Naive B cell (primary cell): Measurements from ENCODE around the gene TMED3. TPM values are rescaled to one million over a fixed set of nuclear protein-coding genes. Genes with fewer than 3 reads are reported as not detected.

Experiments
- ATAC-seq, 2 donors: fragments of 150-1000 bp; cut with Tn5 transposase; 2 replicates each; pipeline ENCODE4 v1.10.0; 2021; ENCODE audit warnings: low read depth in 2 of 2, mild to moderate bottlenecking in 2 of 2, moderate library complexity in 2 of 2
- DNase-seq: peaks from one replicate; pipeline ENCODE4 v3.0.0; 2022
- H3K27ac Mint-ChIP-seq, 6 donors: one replicate each; pipeline ENCODE4 v1.8.0; 2020 to 2022; ENCODE audit warnings: mild to moderate bottlenecking in 6 of 6, mixed read lengths in 6 of 6, moderate library complexity in 5 of 6, inconsistent platforms in 2 of 6
- H3K27me3 Mint-ChIP-seq, 3 donors: one replicate each; pipeline ENCODE4 v1.8.0; 2021 to 2022; ENCODE audit warnings: mixed read lengths in 3 of 3, mild to moderate bottlenecking in 1 of 3
- H3K36me3 Mint-ChIP-seq, 2 donors: one replicate each; pipeline ENCODE4 v1.8.0; 2020 to 2022; ENCODE audit warnings: mixed read lengths in 2 of 2, inconsistent platforms in 1 of 2, mild to moderate bottlenecking in 1 of 2
- H3K4me1 Mint-ChIP-seq, 3 donors: one replicate each; pipeline ENCODE4 v1.8.0; 2020 to 2022; ENCODE audit warnings: mixed read lengths in 3 of 3, inconsistent platforms in 1 of 3, mild to moderate bottlenecking in 1 of 3, moderate library complexity in 1 of 3
- H3K4me3 Mint-ChIP-seq, 8 donors: one replicate each; pipeline ENCODE4 v1.8.0; 2020 to 2022; ENCODE audit warnings: mild to moderate bottlenecking in 8 of 8, mixed read lengths in 8 of 8, moderate library complexity in 8 of 8, inconsistent platforms in 2 of 8
- H3K9me3 Mint-ChIP-seq, 7 donors: one replicate each; pipeline ENCODE4 v1.8.0; 2020 to 2022; ENCODE audit warnings: mixed read lengths in 7 of 7, mild to moderate bottlenecking in 5 of 7, inconsistent platforms in 2 of 7, moderate library complexity in 1 of 7
- polyA plus RNA-seq, 6 donors: library from polyadenylated mRNA; unstranded; fragments of 300-500 nt; fragmentation: Illumina TruSeq; gene quantifications; one replicate each; pipeline ENCODE4 v1.2.3, GENCODE V29; 2021; ENCODE audit warnings: low read depth in 6 of 6

The TMED3 gene
- polyA plus RNA-seq, 6 donors from 2014 or later, result 43.6 to 63.4 (median 55.1) TPM

DNA sequence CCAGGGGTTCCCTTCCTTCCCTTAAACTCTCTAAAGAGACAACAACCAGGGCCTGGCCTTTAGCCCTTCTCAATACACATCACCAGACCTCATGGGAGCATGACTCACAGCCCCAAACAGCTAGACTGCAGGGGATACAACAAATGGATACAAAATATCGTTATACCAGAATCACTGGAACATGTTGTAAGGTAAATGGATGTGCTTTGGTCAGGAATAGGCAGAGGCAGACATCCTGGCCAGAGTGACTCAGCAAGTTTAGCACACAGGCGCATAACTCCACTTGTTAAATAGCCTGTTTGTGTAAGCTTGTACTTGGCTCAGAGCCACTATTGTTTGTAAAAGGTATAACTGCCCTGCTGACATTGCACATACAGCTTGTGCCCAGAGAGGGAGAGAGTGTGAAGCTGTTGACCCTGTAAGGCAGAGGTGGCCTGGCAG, 18.3 kb downstream of the TMED3 start:
- Mint-ChIP-seq H3K36me3 (peaks cover 0 to 23% of the 10 kb centered on the region in 2 donors), H3K27ac (no peak overlapping the region), H3K4me1 (peaks cover 0 to 11% (median 0%) of the 10 kb centered on the region in 3 donors), H3K27me3 (no peaks in the 10 kb centered on the region), H3K4me3 (no peak overlapping the region), H3K9me3 (peaks cover 0 to 1% (median 0%) of the 10 kb centered on the region in 7 donors)
- DNase-seq, result no peak
- ATAC-seq, result no peak

- Mint-ChIP-seq H3K4me1 (peaks cover 0 to 6% (median 0%) of the 10 kb centered on the region in 3 donors), H3K36me3 (peaks cover 0 to 8% of the 10 kb centered on the region in 2 donors), H3K9me3 (peaks cover 0 to 1% (median 0%) of the 10 kb centered on the region in 7 donors), H3K27me3 (no peaks in the 10 kb centered on the region), H3K4me3 (no peak overlapping the region), H3K27ac (peak overlapping the region in 1 of 6 donors; percentile 23)
- DNase-seq (no peak), ATAC-seq (no peak)
These were observed 22.1 kb downstream of the TMED3 start for GRCh38 chr15:79332824-79333510.

DNA sequence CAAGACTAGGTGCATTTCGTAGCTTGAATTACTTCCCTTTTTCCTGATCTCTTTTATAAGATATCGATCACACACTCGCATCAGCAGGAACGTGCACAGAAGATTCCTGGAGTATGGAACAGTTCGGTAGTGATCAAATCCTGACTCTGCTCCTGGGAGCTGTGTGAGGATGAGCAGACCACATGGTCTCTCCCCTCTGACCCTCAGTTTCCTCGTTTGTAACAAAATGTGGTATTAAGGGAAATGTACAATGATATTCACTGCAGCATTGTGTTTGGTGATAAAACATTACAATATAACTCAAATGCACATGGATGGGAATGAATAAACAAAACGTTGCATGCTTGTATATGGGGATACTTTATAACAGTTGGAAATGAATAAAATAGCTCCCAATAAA, 26.7 kb downstream of the TMED3 start:
- peaks cover 0 to 5% (median 4%) of the 10 kb centered on the region in 3 donors for H3K4me1 Mint-ChIP-seq
- DNase-seq (no peak), ATAC-seq (no peak)
- H3K36me3 Mint-ChIP-seq, result no peaks in the 10 kb centered on the region
- H3K27me3 Mint-ChIP-seq, result no peaks in the 10 kb centered on the region
- H3K27ac Mint-ChIP-seq, result no peak overlapping the region
- H3K9me3 Mint-ChIP-seq, result no peaks in the 10 kb centered on the region
- no peak overlapping the region for H3K4me3 Mint-ChIP-seq

DNA sequence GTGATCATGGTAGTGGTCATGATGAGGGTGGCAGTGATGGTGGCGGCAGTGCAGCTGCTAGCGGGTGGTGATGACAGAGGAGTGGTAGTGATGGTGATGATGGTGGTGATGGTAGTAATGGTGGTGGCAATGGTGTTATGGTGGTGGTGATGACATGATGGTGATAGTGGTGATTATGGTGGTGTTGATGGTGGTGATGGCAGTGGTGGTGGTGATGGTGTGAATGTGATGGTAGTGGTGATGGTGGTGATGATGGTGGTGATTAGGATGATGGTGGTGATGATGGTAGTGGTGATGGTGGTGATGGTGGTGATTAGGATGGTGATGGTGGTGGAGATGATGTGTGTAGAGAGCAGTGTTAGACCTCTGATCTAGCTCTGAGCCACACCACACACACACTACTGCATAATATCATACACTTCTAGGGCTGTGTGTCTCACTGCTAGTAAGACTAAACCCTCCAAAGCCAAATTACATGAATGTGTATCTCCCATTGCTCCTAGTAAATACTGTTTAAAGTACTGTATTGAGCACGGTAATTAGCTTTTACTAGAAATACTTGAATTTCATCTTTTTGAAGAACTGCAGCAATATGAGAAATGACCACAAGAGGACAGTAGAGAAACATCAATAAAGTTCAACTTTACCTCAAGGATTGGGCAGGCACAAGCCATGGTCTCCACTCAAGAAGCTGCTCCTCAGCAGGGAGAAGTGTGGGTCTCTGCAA, 28.8 kb downstream of the TMED3 start:
- Mint-ChIP-seq H3K9me3 (no peaks in the 10 kb centered on the region), H3K27ac (peak overlapping the region in 1 of 6 donors; percentile 48)

GRCh38 chr15:79340315-79340602, 29.3 kb downstream of the TMED3 start:
- H3K27ac Mint-ChIP-seq, result peak overlapping the region in 1 of 6 donors; percentile 38
- ATAC-seq, result no peak
- H3K9me3 Mint-ChIP-seq, result no peaks in the 10 kb centered on the region
- no peaks in the 10 kb centered on the region for H3K36me3 Mint-ChIP-seq
- no peak for DNase-seq
- no peaks in the 10 kb centered on the region for H3K27me3 Mint-ChIP-seq
- no peak overlapping the region for H3K4me3 Mint-ChIP-seq
- H3K4me1 Mint-ChIP-seq, result peaks cover 0 to 4% (median 0%) of the 10 kb centered on the region in 3 donors

More for the DNA sequence above, 28.8 kb downstream of the TMED3 start:
- Mint-ChIP-seq H3K4me1 (peaks cover 0 to 4% (median 0%) of the 10 kb centered on the region in 3 donors), H3K36me3 (no peaks in the 10 kb centered on the region), H3K4me3 (no peak overlapping the region), H3K27me3 (no peaks in the 10 kb centered on the region)
- no peak for ATAC-seq
- no peak for DNase-seq

DNA sequence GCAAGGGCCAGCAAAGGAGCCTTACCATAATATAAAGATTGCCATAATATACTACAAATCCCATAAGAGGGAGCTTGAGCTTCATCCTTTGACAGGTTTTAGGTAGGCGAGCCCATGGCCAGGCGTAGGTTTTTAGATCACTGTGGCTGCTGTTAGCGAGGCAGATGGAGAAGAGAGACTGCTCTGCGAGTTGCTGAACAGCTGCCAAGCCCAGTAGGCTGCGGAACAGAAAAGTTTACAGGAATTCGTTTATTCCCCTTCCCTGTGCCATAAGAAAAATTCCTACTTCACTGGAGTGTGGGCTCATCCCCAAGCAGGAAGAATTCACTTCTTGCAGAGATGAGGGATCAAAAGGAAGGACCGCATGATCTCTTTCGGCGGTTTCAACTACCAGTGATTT, 30.5 kb downstream of the TMED3 start:
- ATAC-seq (no peak), DNase-seq (no peak)
- H3K27me3 Mint-ChIP-seq, result no peaks in the 10 kb centered on the region
- no peak overlapping the region for H3K27ac Mint-ChIP-seq
- H3K4me3 Mint-ChIP-seq, result no peak overlapping the region
- peaks cover 0 to 4% (median 0%) of the 10 kb centered on the region in 3 donors for H3K4me1 Mint-ChIP-seq
- H3K9me3 Mint-ChIP-seq, result no peaks in the 10 kb centered on the region
- H3K36me3 Mint-ChIP-seq, result no peaks in the 10 kb centered on the region

DNA sequence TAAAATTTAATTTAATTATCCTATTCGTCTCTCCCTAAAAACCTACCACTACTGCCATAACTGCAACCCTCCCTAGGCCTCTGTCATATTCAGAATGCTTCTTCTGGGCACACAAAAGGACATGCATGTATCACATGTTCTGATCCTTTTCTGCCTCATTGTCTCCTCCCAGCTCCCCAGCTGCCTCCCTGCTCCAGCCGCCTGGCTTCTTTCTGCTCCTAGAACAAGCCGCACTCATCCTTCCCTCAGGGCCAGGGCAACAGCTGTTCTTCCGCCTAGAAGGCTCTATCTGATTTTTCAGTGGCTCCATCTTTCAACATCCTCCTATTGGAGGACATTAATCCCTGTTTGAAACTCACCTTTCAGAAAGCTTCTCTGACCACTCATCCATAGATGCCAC, 38.6 kb downstream of the TMED3 start:
- H3K4me3 Mint-ChIP-seq, result no peak overlapping the region
- H3K27me3 Mint-ChIP-seq, result no peaks in the 10 kb centered on the region
- no peaks in the 10 kb centered on the region for H3K4me1 Mint-ChIP-seq
- DNase-seq, result no peak
- no peaks in the 10 kb centered on the region for H3K9me3 Mint-ChIP-seq
- peak overlapping the region in 1 of 6 donors; percentile 1 for H3K27ac Mint-ChIP-seq
- no peak for ATAC-seq
- H3K36me3 Mint-ChIP-seq, result no peaks in the 10 kb centered on the region

GRCh38 chr15:79352206-79352605, 41.3 kb downstream of the TMED3 start:
- no peaks in the 10 kb centered on the region for H3K27me3 Mint-ChIP-seq
- H3K9me3 Mint-ChIP-seq, result no peaks in the 10 kb centered on the region
- ATAC-seq, result no peak
- H3K4me1 Mint-ChIP-seq, result no peaks in the 10 kb centered on the region
- no peak for DNase-seq
- no peaks in the 10 kb centered on the region for H3K36me3 Mint-ChIP-seq
- H3K27ac Mint-ChIP-seq, result no peak overlapping the region
- no peak overlapping the region for H3K4me3 Mint-ChIP-seq

DNA sequence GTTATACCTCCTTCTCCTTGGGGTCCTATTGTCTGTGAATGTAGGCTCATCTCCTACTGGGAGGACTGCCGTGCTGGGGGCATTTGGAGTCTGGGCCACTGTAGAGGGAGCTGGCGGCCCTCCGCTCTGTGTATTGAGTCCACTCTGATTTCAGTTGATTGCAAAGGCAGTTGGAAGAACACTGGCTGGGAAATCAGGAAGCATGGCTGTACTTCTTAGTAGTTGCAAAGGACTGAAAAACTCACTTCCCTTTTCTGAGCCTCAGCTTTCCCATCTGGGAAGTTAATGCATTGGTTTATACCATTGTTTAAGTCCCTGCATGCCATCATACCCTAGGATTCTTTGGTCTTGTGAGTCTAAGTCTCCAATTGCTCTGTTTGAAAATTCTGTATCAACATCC, 46.7 kb downstream of the TMED3 start:
- Mint-ChIP-seq H3K27ac (no peak overlapping the region), H3K36me3 (peaks cover 3 to 4% of the 10 kb centered on the region in 2 donors), H3K27me3 (no peaks in the 10 kb centered on the region), H3K4me3 (no peak overlapping the region), H3K9me3 (peaks cover 0 to 3% (median under 1%) of the 10 kb centered on the region in 7 donors), H3K4me1 (no peaks in the 10 kb centered on the region)
- no peak for DNase-seq
- ATAC-seq, result no peak

DNA sequence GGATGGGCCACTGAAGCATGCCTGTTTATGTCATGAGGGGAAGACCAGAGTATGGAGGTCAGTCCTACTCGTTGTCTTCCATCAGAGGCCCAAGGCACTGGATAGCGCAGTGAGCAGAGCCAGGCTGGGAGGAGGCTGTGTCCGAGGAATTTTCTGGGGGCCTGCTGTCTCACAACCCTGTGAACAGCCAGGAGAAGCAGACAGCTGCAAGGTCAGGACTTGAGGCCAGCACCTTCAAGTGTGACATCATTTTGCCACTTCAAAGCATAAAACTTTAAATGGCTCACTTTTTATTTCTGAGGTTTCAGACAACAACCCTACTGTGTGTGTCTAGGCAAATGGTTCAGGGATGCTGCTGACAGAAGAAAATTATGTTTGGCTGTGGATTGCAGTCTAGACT, 47.2 kb downstream of the TMED3 start:
- no peak overlapping the region for H3K4me3 Mint-ChIP-seq
- no peak overlapping the region for H3K27ac Mint-ChIP-seq
- no peaks in the 10 kb centered on the region for H3K4me1 Mint-ChIP-seq
- H3K36me3 Mint-ChIP-seq, result peaks cover 4 to 8% of the 10 kb centered on the region in 2 donors
- H3K9me3 Mint-ChIP-seq, result peaks cover 0 to 5% (median 2%) of the 10 kb centered on the region in 7 donors
- DNase-seq (no peak), ATAC-seq (no peak)
- no peaks in the 10 kb centered on the region for H3K27me3 Mint-ChIP-seq

DNA sequence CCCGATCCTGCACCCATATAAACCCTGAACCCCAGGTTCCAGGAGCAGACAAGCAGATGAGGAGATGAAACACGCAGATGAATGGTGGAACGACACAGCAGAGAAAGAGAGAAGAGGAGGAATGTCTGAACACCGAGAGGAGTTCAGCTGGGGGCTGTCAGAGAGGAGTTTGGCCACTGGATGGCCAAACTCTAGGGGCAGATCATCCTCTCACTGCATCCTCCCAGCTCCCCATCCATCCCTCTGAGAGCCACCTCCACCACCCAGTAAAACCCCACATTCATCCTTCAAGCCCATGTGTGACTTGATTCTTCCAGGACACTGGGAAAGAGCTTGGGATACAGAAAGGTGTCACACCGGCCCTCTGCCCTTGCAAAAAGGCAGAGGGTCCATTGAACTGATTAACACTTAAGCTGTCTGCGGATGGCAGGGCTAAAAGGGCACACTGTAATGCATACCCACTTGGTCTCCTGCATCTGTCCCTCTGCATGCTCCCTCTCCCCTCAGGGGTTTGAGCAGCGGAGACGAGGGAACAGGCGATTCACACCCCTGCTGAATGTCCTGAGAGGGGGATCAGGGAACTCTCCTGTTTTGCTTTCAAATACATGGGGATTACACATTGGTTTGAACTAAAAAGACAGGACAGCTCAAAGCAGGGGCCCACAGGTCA, 53.8 kb downstream of the TMED3 start:
- H3K27me3 Mint-ChIP-seq, result no peaks in the 10 kb centered on the region
- H3K4me1 Mint-ChIP-seq, result no peaks in the 10 kb centered on the region
- peaks cover 0 to 8% of the 10 kb centered on the region in 2 donors for H3K36me3 Mint-ChIP-seq
- no peak overlapping the region for H3K4me3 Mint-ChIP-seq
- no peak for ATAC-seq
- H3K9me3 Mint-ChIP-seq, result peaks cover 0 to 5% (median 2%) of the 10 kb centered on the region in 7 donors
- DNase-seq, result no peak
- H3K27ac Mint-ChIP-seq, result no peak overlapping the region

DNA sequence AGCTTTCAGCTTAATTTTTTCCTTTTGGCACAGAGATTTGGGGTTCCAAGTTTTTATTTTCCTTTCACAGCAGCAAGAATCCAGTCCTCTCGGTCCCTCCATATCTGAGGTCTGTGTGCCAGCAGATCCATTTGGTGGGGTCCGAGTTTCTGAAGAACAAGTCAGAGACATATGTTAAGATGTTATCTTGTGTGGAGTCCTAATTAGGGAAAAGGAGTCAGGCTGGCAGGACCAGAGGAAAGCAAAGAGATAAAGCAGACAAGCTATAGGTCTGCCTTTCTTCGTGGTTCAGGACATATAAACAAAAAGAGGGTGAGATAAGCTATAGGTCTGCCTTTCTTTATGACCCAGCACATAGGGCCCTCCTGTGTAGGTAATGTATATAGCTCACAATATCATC, 54.9 kb downstream of the TMED3 start:
- peaks cover 0 to 5% (median 2%) of the 10 kb centered on the region in 7 donors for H3K9me3 Mint-ChIP-seq
- ATAC-seq, result no peak

GRCh38 chr15:79366691-79367090, 55.8 kb downstream of the TMED3 start:
- H3K4me3 Mint-ChIP-seq, result no peak overlapping the region
- peaks cover 0 to 8% of the 10 kb centered on the region in 2 donors for H3K36me3 Mint-ChIP-seq
- ATAC-seq (no peak), DNase-seq (no peak)
- H3K27ac Mint-ChIP-seq, result no peak overlapping the region
- no peaks in the 10 kb centered on the region for H3K27me3 Mint-ChIP-seq
- peaks cover 0 to 5% (median 0%) of the 10 kb centered on the region in 7 donors for H3K9me3 Mint-ChIP-seq
- H3K4me1 Mint-ChIP-seq, result peaks cover 0 to 2% (median 0%) of the 10 kb centered on the region in 3 donors

More for the DNA sequence above, 54.9 kb downstream of the TMED3 start:
- no peak for DNase-seq
- Mint-ChIP-seq H3K4me1 (no peaks in the 10 kb centered on the region), H3K27me3 (no peaks in the 10 kb centered on the region), H3K4me3 (no peak overlapping the region), H3K27ac (no peak overlapping the region), H3K36me3 (peaks cover 0 to 8% of the 10 kb centered on the region in 2 donors)

DNA sequence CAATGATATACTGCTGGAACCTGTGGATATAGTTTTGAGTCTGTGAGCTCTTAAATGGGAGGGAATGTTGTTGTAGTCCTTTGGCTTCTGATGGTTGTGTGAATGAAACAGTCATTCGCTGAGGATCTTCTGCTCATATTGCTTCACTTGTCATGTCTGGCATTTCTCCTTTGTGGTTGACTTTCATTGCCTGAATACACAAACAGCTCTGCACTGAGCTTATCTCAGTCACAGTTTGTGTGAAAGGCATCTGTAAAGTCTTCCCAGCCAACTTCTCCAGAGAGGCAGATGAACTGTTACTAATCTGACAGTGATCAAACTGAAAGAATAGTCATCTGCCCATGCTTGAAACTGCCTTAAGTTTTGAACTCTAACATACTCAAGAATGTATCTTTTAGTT, 59.8 kb downstream of the TMED3 start:
- Mint-ChIP-seq H3K36me3 (no peaks in the 10 kb centered on the region), H3K4me3 (no peak overlapping the region), H3K27ac (no peak overlapping the region), H3K4me1 (peaks cover 0 to 4% (median 2%) of the 10 kb centered on the region in 3 donors), H3K9me3 (no peaks in the 10 kb centered on the region), H3K27me3 (no peaks in the 10 kb centered on the region)
- DNase-seq, result no peak
- no peak for ATAC-seq
